Measurements from ENCODE around the gene F7. TPM values are rescaled to one million over a fixed set of nuclear protein-coding genes. Genes with fewer than 3 reads are reported as not detected.

Gene F7
- total RNA-seq, 3 donors from 2014 or later (not counting 1 experiment from before 2014, with no cell fraction given) = 0.25 to 0.91 TPM; not detected in 1

DNA sequence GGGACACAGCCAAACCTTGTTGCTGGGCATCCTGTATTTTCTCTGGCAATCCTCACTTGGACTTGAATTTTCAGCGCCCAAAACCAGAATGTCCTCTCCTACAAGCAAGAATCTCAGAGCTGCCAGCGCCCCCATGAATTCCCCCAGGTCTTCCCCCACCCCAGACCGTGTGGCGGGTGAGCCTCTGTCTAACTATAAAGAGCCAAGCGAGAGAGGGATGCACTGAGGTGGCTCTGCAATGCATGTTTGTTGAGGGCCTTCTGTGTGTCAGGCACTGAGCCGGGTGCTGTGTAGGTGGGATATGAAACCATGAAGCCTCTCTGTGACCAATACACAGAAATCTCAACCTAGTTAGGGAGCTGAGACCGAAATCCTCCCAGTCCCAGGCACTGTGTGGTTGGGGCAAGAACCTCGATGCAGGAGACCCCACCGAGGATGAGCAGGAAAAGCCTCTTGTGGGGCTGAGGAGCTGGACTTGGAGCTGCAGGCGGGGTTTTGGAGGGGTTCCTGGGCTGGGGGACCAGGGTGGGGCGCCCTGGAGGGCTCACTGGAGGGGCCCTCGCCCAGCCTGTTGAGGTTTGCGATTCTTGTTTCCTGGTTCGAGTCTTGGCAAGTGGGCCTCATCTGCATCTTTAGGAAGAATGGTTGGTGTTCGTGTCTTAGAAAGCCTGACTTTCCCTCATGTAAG lies 40.5 kb downstream of the F7 start:
- 91% methylated on average over 14 of the region's 15 CpGs for WGBS (ENCODE audit: insufficient coverage)
- H3K4me3 ChIP-seq (ENCODE audit: low read length) = no peak overlapping the region
- H3K9me3 Mint-ChIP-seq = no peaks in the 10 kb centered on the region
- no peak overlapping the region for H3K27ac ChIP-seq (ENCODE audit: low read length)
- no peak overlapping the region for H3K4me3 Mint-ChIP-seq
- TF ChIP-seq, protein P1, sequence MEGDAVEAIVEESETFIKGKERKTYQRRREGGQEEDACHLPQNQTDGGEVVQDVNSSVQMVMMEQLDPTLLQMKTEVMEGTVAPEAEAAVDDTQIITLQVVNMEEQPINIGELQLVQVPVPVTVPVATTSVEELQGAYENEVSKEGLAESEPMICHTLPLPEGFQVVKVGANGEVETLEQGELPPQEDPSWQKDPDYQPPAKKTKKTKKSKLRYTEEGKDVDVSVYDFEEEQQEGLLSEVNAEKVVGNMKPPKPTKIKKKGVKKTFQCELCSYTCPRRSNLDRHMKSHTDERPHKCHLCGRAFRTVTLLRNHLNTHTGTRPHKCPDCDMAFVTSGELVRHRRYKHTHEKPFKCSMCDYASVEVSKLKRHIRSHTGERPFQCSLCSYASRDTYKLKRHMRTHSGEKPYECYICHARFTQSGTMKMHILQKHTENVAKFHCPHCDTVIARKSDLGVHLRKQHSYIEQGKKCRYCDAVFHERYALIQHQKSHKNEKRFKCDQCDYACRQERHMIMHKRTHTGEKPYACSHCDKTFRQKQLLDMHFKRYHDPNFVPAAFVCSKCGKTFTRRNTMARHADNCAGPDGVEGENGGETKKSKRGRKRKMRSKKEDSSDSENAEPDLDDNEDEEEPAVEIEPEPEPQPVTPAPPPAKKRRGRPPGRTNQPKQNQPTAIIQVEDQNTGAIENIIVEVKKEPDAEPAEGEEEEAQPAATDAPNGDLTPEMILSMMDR (IDR thresholded peaks at IDR 0.05) = no peak
- H3K36me3 ChIP-seq (ENCODE audit: control insufficient read depth, insufficient read depth, low read length) = no peaks in the 10 kb centered on the region
- ATAC-seq (no peak), DNase-seq (no peak)
- no peaks in the 10 kb centered on the region for H3K4me1 ChIP-seq (ENCODE audit: control insufficient read depth, insufficient read depth, low read length)
- H3K27me3 ChIP-seq (ENCODE audit: control insufficient read depth, insufficient read depth, low read length) = peaks cover 5% of the 10 kb centered on the region
- intact Hi-C loops (cut with micrococcal nuclease) = no loop called here
- H3K27ac Mint-ChIP-seq = no peak overlapping the region
- H3K9me3 ChIP-seq (ENCODE audit: control insufficient read depth, insufficient read depth, low read length) = no peaks in the 10 kb centered on the region
- peaks cover 0 to 16% of the 10 kb centered on the region in 2 donors for H3K27me3 Mint-ChIP-seq (ENCODE audit: low read depth in 2 of 2)
- H3K4me1 Mint-ChIP-seq = peaks cover 0 to under 1% of the 10 kb centered on the region in 2 donors
- no peaks in the 10 kb centered on the region for H3K36me3 Mint-ChIP-seq

DNA sequence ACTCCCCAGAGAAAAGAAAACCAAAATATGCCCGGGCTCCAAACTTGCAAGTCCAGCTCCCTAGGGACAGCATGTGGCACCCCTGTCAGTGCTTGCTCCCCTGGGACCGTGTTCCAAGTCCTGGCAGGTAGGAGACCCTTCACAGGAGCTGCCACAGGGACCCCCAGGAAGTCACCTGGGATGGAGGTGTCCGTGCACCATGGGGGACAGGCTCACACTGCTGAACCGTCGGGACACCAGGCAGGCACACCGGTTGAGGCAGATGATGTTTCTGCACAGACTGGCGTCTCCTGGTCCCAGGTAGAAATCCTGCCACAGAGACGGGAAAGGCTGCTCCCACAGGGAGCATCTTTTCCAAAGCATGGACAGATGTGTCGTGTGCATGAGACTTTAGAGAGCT lies 41.2 kb downstream of the F7 start:
- Histone ChIP-seq H3K27ac (ENCODE audit: low read length) (no peak overlapping the region), H3K36me3 (ENCODE audit: control insufficient read depth, insufficient read depth, low read length) (no peaks in the 10 kb centered on the region), H3K9me3 (ENCODE audit: control insufficient read depth, insufficient read depth, low read length) (no peaks in the 10 kb centered on the region), H3K27me3 (ENCODE audit: control insufficient read depth, insufficient read depth, low read length) (peaks cover 9% of the 10 kb centered on the region), H3K4me1 (ENCODE audit: control insufficient read depth, insufficient read depth, low read length) (peaks cover 1% of the 10 kb centered on the region), H3K4me3 (ENCODE audit: low read length) (no peak overlapping the region)
- WGBS (ENCODE audit: insufficient coverage) = 88% methylated on average over 9 of the region's 9 CpGs
- Mint-ChIP-seq H3K4me3 (no peak overlapping the region), H3K9me3 (no peaks in the 10 kb centered on the region), H3K36me3 (no peaks in the 10 kb centered on the region), H3K4me1 (peaks cover 0 to 7% of the 10 kb centered on the region in 2 donors), H3K27ac (no peak overlapping the region), H3K27me3 (ENCODE audit: low read depth in 2 of 2) (peaks cover 0 to 22% of the 10 kb centered on the region in 2 donors)
- DNase-seq (no peak), ATAC-seq (no peak)
- TF ChIP-seq, protein P1 (IDR thresholded peaks at IDR 0.05) = no peak
- intact Hi-C loops (cut with micrococcal nuclease) = no loop called here

DNA sequence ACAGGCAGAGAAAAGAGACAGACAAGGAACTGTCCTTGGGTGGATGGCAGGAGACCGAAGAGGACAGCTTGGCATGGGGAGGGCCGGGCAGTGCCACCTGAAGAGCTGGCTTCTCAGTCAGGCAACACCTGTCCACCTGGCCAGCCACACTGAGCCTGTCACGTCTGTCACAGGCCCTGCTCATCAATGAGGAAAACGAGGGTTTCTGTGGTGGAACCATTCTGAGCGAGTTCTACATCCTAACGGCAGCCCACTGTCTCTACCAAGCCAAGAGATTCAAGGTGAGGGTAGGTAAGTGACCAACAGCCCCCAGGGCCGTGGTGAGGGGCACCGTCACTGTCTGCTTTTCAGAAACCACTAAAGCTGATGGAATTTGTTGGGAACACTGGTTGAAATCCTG lies 41.6 kb downstream of the F7 start:
- intact Hi-C loops (cut with micrococcal nuclease) = no loop called here
- WGBS (ENCODE audit: insufficient coverage) = 81% methylated on average over 8 of the region's 8 CpGs

More for the DNA sequence above, 41.6 kb downstream of the F7 start:
- Histone ChIP-seq H3K36me3 (ENCODE audit: control insufficient read depth, insufficient read depth, low read length) (no peaks in the 10 kb centered on the region), H3K9me3 (ENCODE audit: control insufficient read depth, insufficient read depth, low read length) (no peaks in the 10 kb centered on the region), H3K27ac (ENCODE audit: low read length) (no peak overlapping the region), H3K27me3 (ENCODE audit: control insufficient read depth, insufficient read depth, low read length) (peaks cover 13% of the 10 kb centered on the region), H3K4me1 (ENCODE audit: control insufficient read depth, insufficient read depth, low read length) (peaks cover 6% of the 10 kb centered on the region), H3K4me3 (ENCODE audit: low read length) (no peak overlapping the region)
- peaks cover 0 to 23% of the 10 kb centered on the region in 2 donors for H3K27me3 Mint-ChIP-seq (ENCODE audit: low read depth in 2 of 2)
- no peaks in the 10 kb centered on the region for H3K36me3 Mint-ChIP-seq
- H3K4me3 Mint-ChIP-seq = no peak overlapping the region
- no peak for ATAC-seq
- H3K27ac Mint-ChIP-seq = no peak overlapping the region
- TF ChIP-seq, protein P1 (IDR thresholded peaks at IDR 0.05) = no peak
- H3K4me1 Mint-ChIP-seq = peaks cover 3 to 11% of the 10 kb centered on the region in 2 donors
- no peak for DNase-seq
- H3K9me3 Mint-ChIP-seq = no peaks in the 10 kb centered on the region
